ENCODE results near the gene ZNF275.
"Not testable (repeated sequence)": the region's sequence is repeated elsewhere in the genome, so short reads cannot be mapped to it uniquely, and the experiment has no call there.

ZNF275 gene

DNA sequence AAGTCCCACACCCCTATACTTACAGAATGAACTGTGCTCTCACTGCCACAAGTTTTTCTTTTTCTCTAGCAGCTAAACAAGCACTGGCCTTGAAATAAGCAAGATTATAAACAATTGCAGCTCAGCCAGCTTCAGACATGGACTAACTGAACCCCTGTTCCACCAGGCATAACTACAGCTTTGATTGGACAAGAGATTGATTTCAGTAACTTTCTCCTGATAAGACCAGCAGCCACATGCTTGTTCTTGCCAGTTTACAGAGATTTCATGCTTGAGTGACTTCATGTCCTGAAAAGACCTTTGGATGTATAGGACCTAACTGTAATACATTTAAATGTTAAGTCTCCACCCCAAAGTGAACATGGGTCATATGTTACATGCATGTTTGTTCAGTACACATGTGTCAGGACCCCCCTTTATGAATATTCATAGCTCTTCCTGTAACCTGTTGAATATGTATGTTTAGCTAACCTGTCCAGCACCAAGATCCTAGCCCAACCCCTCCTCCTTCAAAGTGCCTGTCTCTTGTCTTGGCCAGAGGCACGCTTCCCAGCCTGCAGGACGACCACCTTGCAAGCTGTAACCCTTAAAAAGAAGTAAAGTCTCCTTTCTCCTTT is 27.9 kb downstream of the ZNF275 start:
- no peak for DNase-seq (ENCODE audit: low read depth)

DNA sequence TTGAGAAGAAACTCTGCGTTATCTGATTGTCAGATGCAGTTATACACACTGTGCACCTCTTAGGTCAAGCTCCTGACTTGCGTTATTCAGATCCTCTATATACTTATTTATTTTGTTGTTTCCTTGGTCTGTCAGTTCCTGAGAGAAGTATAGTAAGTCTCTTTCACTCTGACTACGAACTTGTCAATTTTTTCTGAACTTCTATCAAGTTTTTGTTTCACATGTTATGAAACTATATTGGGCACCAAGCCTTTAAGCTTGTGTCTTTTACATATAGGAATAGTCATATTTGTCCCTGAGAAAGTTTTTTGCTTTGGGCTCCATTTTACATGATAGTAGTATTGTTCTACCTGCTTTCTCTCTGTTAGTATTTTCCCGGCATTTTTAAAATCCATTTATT is 31.7 kb downstream of the ZNF275 start:
- DNase-seq (ENCODE audit: low read depth): no peak

DNA sequence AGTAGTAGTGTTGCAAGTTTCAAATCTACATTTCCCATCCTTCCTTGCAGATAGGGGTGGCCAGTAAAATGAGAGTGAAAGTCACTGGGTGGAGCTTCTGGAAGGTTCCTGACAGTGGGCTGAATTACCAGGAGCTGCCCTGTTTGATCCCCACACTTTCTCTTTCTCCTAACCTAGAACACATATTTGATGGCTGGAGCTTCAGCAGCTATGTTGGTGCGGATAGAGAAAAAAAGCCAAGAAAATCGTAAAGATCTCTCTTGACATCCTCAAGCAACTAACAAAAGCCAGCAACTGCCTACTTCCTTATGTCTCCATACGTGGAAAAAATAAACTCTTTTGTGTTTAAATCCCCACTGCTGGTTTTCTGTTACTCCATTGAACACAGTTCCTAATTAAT is 32.2 kb downstream of the ZNF275 start:
- DNase-seq (ENCODE audit: low read depth): no peak

DNA sequence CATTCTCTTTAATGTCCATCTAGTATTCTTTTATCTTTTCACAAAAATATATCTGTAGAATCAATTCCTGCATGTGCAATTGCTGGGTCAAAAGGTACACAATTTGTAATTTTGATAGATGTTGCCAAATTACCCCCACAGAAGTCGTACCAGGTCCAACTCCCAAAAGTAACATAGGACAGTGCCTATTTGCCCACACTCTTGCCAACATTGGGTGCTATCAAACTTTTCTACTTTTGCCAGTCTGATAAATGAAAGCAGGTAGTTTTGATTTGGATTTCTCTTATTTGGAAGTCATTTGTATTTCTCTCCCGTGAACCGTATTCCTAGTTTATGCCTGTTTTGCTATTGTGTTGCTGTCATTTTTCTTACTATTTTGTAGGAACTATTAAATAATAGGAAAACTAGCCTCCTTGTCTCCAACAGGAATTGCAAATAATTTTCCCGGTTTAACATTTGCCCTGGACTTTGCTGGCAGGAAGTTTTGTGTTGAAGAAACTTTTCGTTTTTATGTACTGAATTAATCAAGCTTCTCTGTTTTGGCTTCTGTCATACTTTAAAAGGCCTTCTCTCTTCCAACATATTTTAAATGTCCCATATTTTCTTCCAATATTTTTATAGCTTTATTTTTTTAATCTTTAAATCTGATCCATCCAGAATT is 33.1 kb downstream of the ZNF275 start:
- DNase-seq (ENCODE audit: low read depth): no peak

DNA sequence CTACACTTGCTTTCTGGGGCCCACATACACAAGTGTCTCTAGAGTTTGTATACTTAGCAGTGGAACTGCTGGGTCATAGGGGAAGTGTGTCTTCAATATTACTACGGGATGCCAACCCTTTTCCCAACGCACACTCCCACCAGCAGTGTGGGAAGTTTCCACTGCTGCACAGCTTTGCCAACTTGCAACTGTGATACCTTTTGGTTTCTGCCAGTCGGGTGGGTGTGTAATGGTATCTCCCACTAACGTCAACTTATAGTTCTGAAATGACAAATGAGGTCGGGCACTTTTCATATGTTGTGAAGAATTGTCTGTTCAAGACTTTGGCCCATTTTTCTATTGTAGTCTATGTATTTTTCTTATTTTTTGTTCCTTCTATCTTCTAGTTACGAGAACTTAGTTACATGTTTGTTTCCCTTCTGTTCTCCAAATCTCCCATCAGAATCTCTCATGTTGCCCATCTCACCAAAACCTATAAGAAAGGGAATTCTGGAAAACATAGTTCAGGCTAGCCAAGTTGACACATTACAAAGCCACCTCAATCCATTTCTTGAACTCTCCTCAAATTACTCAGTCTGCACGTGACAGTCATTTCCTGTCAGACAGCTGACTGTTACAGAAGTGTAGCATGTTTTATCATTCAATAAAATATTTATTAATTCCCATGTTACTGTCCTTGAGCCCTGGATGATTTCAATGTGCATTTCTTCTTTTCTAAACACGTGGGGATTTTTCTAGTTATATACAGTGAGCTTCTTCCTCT is 36.5 kb downstream of the ZNF275 start:
- no peak for DNase-seq (ENCODE audit: low read depth)

DNA sequence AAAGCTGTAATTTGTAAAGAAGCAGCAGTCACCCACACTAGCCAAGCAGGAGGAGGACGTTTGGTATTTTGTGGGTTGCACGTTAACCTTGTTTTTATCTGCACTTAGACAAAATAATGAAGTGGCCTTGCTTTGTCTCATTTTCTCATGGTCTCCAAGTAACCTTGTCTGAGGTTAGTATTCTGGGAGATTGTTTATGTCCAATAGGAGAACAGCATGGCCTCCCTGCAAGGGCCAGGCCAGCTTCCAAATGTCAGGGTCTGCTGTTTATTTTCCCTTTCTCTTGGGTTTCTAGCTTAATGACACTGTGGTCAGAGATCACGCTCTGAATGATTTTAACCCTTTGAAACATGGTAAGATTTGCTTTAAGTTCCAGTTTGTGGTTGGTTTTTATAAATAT is 37.3 kb downstream of the ZNF275 start:
- DNase-seq (ENCODE audit: low read depth): no peak

DNA sequence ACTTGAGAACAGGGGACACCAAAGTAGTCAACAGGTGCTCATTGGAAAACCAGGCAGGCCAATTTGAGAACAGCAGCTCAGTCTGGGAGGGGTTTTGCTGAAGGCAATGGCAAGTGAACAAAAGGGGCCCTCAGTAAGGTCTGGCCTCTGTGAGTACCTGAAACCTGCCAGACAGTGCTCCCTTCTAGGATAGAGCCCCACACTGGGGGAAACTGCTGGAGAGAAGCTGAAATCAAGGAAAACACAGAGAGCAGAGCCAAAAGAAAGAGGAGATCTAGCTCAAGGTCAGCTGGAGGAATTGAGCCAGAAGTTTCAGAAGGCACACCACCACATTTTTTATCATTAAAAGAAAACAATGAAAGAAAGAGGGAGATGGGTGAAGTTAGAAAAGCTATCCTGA is 39.0 kb downstream of the ZNF275 start:
- no peak for DNase-seq (ENCODE audit: low read depth)

DNA sequence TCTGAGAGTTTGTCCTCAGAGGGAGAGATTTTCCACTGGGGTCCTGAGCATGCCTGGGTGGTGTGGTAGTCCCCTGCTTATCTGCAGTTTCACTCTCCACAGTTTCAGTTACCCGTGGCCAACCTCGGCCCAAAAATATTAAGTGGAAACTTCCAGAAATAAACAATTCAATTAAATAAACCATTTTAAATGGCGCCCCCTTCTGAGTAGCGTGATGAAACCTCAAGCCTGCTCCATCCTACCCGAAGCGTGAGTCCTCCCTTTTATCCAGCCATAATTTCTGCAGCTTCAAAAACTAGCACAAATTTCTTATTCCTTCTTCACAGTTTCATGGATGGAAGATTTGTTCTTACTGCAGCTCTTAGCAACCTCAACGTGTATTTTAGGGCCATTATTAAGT is 40.5 kb downstream of the ZNF275 start:
- no peak for DNase-seq (ENCODE audit: low read depth)

DNA sequence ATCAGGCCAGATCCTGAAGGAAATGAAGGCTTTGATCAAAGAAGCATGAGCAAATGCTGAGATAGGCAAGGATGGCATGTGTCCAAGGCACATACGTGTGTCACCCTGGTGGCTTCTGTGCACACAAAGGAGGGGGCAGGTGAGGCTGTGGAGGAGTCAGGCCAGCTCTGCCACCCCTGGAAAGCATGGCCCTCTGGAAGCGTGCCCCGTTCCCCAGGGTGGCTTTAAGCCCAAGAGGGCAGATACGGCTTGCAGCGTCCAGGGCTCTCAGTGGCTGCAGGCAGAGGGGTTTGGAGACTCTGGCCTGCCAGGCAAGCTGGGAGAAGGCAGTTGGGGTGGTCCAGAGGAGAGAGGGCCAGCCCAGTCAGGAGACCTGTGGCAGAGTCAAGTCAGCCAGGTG is 41.6 kb downstream of the ZNF275 start:
- no peak for DNase-seq (ENCODE audit: low read depth)

DNA sequence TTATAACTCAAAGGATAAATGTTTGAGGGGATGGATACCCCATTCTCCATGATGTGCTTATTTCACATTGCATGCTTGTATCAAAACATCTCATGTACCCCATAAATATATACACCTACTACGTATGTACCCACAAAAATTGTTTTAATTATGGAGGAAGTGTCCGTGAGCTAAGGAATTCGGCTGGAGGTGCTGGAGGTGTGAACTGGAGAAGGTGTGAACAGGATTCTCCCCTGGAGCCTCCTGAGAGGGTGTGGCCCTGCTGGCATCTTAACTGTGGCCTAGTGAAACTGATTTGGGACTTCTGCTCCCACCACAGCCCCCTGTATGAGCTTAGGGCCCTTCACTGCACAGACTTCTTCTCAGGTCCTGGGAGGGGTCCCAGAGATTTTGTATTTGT is 43.8 kb downstream of the ZNF275 start:
- DNase-seq (ENCODE audit: low read depth): no peak

DNA sequence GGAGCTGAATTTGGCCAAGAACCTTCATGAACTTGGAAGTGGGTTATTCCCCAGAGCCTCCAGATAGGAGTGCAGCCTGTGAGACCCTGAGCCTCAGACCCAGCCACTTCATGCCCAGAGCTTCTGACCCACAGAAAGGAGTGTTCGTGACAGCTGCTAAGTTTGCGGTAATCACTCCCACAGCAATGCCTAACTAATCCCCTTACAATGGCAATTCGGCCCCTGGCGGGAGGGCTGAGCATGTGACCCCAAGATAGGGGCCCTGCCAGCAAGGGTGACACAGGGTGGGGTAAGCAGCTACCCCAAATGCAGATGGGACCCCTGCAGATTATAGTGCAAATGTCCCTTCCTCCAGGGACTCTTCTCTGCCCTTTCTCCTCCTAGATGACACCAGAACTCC is 44.7 kb downstream of the ZNF275 start:
- DNase-seq (ENCODE audit: low read depth): no peak

DNA sequence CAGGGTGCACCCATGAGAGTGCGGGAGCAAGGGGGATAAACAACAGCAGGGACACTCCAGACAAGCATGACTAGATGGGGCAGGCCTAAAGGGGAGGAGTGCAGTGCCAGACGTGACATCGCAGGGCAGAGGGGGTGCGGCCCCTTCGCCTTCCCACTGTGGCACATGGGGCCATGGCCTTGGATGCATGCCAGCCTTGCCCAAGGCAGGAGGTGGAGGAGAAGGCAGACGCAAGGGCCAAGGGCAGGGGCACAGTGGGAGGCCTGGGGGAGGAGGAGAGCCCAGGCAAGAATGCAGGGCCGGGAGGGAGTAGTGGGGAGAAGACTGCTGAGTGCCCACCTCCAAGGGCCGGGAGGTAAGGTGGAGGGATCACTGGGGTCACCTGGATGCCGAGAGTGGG is 45.6 kb downstream of the ZNF275 start:
- no peak for DNase-seq (ENCODE audit: low read depth)

DNA sequence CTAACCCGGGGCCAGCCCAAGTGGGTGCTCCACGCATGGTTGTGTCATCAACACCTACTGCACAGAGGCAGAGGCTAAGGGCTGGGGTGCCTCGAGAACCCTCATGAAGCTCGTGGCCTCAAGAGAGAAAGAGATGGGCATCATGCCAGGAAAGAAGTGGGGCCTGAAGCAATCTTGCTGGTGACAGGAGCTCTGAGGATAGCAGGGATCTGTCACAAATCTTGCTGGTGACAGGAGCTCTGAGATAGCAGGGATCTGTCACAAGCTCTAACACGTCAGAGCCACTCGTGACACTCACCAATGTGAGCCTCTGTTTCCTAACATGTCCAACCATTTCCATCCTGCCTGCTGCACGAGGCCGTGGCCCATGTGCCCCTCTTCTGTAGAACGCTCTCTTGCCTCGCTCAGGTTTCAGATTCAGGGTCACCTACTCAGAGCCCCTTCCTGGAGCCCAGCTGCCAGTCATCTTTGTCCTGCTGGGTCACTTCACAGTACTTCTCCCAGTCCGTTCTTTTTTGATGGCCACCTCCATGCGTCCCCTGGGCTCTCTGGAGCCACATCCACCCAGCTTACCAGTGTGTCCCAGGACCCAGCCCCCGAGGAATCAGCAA is 46.1 kb downstream of the ZNF275 start:
- no peak for DNase-seq (ENCODE audit: low read depth)

DNA sequence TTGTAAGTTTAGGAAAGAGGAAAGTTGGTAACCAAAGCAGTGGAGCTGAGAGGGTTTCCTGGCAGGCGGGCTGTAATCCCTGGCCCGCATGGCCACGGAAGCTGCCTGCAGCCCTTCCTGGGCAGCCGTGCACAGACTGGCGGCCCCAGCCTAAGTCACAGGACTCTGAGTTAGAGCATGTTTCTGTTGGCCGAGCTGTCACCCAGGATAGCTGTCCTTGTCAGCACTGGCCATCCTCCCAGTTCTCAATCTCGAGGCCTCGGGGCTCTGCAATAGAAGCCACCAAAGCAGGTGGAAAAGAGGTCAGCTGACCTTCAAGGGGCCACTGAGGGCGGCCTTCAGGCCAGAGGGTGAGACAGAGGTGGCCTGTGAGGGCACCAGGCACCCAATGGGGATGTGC is 46.7 kb downstream of the ZNF275 start:
- DNase-seq (ENCODE audit: low read depth): no peak

DNA sequence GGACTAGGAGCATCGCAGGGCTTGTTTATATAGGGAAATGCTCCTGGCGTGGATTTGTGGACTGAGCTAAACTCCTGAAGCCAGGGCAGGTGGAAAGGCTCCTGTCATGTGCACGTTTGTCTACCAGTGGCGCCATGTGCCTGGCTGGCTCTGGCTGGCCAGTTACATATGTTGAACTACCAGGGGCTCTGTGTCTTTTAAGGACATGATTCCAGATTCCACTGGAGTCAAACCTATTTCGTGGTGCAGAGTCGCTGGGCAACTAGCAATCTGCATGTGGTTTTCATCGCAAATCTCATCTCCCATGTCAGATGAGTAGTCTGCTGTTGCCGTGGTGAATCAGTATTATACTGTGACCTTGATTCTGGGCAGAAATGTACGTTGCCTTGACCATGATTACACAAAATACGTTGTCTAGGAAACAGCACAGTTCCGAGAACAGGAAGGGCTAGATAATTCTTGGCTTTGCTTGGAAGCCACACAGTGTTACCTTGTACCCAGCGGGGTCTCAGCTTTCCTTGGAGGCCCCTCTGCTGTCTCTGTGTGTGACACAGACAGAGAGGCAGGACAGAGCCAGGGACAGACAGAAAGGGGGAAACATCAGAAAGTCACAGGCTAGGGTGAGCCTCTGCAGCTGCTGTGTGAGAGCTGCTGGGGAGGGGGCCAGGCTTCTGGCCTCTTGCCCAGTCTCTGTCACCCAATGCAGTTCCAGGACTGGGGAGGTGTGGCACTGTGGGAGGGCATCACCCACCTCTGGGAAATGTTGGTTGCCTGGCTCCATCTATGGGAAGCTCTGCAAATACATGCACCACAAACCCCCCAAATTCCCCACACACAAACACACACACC is 48.0 kb downstream of the ZNF275 start:
- no peak for DNase-seq (ENCODE audit: low read depth)

DNA sequence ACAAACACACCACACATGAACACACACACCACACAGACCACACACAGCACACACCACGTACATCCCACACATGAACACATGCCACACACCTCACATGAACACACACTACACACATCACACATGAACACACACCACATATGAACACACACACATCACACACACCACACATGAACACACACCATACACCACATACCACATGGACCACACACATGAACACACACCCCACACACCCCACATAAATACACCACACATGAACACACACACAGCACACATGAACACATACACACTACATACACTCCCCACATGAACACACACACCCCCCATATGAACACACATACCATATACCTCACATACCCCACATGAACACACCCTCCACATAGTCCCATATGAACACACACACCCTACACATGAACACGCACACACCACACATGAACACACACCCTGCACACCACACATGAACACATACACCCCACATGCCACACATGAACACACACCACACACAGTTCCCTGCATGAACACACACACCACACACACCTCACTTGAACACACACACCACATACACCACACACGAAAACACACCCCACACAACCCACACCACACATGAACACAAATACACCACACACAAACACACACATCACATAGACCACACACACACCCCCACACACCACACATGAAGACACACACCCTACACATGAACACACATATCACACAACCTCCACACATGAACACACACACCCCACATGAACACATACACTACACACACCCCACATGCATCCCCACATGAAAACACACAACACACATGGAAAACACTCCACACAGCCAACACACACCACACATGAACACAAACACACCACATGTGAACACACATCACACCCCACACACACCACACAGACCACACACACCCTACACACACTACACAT is 48.9 kb downstream of the ZNF275 start:
- no peak for DNase-seq (ENCODE audit: low read depth)

DNA sequence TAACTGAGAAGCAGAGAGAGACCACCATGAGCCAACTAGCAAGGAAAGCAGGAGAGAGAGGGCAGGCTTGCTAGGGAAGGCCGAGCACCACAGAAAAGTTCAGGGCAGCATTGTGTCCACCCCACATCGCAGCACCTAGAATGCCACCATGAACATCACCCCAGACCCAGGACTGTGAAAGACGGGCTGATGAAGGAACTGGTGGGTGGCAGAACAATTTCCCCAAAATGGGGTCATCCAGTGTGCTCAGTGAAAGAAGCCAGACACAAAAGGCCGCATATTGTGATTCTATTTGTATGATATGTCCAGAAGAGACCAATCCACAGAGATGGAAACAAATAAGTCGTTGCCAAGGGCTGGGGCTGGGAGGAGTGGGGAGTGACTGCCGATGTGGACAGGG is 50.4 kb downstream of the ZNF275 start:
- DNase-seq (ENCODE audit: low read depth): no peak

DNA sequence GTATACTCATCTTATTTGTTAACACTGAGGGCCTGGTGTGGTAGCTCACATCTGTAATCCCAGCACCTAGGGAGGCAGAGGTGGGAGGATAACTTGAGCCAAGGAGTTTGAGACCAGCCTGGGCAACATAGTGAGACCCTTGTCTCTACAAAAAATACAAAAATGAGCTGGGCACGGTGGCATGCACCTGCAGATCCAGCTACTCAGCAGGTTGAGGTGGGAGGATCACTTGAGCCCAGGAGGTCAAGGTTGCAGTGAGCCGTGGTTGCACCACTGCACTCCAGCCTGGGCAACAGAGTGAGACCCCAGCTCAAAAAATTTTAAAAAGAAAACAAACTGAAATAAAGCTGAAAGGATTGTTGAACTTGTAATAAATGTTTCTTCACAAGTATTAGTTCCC is 51.0 kb downstream of the ZNF275 start:
- not testable (repeated sequence) for DNase-seq (ENCODE audit: low read depth)

DNA sequence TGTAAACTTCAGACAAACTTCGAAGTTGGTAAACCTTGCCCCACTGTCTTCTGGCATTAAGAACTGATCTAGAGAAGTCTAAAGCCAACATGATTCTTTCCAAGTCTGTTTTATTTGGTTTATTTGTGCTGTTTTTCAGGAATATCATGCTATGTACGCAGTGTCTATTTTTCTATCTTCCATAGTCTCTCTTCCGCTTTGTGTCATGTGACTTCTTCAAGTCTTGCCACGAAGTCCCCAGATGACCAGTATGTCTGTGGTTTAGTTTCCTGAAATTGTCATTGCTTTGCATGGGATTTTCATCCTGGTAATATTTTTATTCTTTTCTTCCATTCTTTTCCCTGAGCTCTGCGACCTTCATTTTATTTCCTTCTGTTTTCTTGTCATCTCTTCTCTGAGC is 52.1 kb downstream of the ZNF275 start:
- DNase-seq (ENCODE audit: low read depth): no peak

DNA sequence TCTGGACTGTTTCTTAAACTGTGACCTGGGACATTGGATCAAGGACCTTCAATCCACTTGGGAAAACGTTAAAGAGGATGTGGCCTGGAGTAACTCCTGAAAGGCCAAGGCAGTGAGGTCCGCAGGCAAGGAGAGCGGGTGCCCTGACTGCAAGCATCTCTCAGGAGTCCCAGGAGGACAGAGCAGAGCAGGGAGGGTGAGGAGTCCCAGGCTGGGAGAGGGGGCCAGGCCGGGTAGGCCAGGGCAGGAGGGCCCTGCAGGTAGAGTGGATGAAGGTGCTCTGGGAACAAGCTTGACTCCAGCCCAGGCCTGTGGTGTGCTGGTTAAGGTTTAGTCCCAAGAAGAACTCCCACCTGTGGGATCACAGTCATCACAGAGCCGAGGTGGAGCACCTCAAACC is 53.4 kb downstream of the ZNF275 start:
- no peak for DNase-seq (ENCODE audit: low read depth)
